SU-DHL-6 (cell line): ENCODE measurements around the gene ERRFI1.

Experiments used
- EZH2phosphoT487 ChIP-seq: fragments of 200-600 bp; sonication (generic), shearing (Covaris generic); conservative IDR thresholded peaks from 2 replicates; pipeline ENCODE4 v1.6.1; 2018; ENCODE audit warnings: mild to moderate bottlenecking, antibody characterized with exemption, low read length, moderate library complexity, mixed read lengths
- TF ChIP-seq, protein P1 (sequence below): fragments of 200-600 bp; sonication (generic); IDR thresholded peaks from one replicate; pipeline ENCODE4 v1.5.1; 2017; ENCODE audit warnings: antibody characterized with exemption, mild to moderate bottlenecking, low read length, moderate library complexity; ENCODE audit not compliant: insufficient read depth, poor library complexity, severe bottlenecking

DNA sequence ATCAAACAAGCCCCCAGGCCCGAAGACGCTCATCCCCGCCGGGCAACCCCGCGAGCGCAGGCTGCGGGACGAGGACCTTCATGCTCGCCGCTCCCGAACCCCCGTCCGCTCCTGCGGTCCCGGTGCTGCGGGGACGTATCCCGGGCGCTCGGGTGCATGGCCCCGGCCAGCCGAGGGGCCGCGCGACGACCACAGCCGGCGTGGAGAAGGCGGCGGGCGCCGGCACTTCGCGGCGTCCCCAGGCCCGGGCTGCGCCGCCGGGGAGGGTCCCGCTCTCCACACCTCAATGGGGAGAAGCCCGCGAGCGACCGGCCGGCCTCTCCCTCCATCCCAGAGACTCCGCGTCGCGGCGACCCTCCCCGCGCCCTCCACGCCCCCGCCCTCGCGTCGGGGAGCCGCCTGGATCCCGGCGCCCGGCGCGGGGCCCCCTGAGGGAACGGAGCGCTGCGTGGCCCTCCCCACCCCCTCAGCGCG, 401 bp downstream of the ERRFI1 start:
- TF ChIP-seq, protein P1, sequence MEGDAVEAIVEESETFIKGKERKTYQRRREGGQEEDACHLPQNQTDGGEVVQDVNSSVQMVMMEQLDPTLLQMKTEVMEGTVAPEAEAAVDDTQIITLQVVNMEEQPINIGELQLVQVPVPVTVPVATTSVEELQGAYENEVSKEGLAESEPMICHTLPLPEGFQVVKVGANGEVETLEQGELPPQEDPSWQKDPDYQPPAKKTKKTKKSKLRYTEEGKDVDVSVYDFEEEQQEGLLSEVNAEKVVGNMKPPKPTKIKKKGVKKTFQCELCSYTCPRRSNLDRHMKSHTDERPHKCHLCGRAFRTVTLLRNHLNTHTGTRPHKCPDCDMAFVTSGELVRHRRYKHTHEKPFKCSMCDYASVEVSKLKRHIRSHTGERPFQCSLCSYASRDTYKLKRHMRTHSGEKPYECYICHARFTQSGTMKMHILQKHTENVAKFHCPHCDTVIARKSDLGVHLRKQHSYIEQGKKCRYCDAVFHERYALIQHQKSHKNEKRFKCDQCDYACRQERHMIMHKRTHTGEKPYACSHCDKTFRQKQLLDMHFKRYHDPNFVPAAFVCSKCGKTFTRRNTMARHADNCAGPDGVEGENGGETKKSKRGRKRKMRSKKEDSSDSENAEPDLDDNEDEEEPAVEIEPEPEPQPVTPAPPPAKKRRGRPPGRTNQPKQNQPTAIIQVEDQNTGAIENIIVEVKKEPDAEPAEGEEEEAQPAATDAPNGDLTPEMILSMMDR, result no peak
- TF ChIP-seq EZH2phosphoT487, result no peak
